ENCODE results near the gene TGIF2. TPM values are rescaled to one million over a fixed set of nuclear protein-coding genes. Genes with fewer than 3 reads are reported as not detected.

The TGIF2 gene
- total and polyA plus RNA-seq, 7 experiments from 2014 or later = 32.1 to 44.3 (median 37.7) TPM

- no peak overlapping the region for H3K4me3 ChIP-seq (ENCODE audit: low read length)
- intact Hi-C loops (cut with micrococcal nuclease) = no loop called here
- Mint-ChIP-seq H3K27ac (no peak overlapping the region), H3K27me3 (peaks cover 0 to 9% (median 0%) of the 10 kb centered on the region in 5 donors), H3K4me1 (peaks cover 0 to 3% (median 0%) of the 10 kb centered on the region in 7 donors), H3K9me3 (no peaks in the 10 kb centered on the region), H3K36me3 (no peaks in the 10 kb centered on the region), H3K4me3 (peak overlapping the region in 1 of 10 donors; percentile 25)
- ChIA-PET POLR2A (no interaction called here), CTCF (no interaction called here)
- H3K4me1 ChIP-seq (ENCODE audit: control insufficient read depth in 2 of 2, insufficient read depth in 2 of 2, low read length in 2 of 2) = no peaks in the 10 kb centered on the region
- no peaks in the 10 kb centered on the region for H3K9me3 ChIP-seq (ENCODE audit: control insufficient read depth in 2 of 3, low read length in 3 of 3)
- H3K27me3 ChIP-seq (ENCODE audit: control insufficient read depth in 2 of 2, insufficient read depth in 2 of 2, low read length in 2 of 2) = no peaks in the 10 kb centered on the region
- H3K36me3 ChIP-seq (ENCODE audit: control insufficient read depth in 2 of 3, insufficient read depth in 3 of 3, low read length in 3 of 3) = no peaks in the 10 kb centered on the region
- ATAC-seq (peak; percentile 23), DNase-seq (no peak)
- H3K27ac ChIP-seq (ENCODE audit: low read depth, low read length) = no peak overlapping the region
Measured at GRCh38 chr20:36541768-36542488, 31.5 kb upstream of the TGIF2 start.

GRCh38 chr20:36542516-36543183 lies 30.7 kb upstream of the TGIF2 start:
- CTCF ChIA-PET = no interaction called here
- Mint-ChIP-seq H3K36me3 (no peaks in the 10 kb centered on the region), H3K4me3 (no peak overlapping the region), H3K27ac (no peak overlapping the region), H3K4me1 (peaks cover 0 to 3% (median 0%) of the 10 kb centered on the region in 7 donors), H3K27me3 (peaks cover 0 to 6% (median 0%) of the 10 kb centered on the region in 5 donors), H3K9me3 (no peaks in the 10 kb centered on the region)
- intact Hi-C loops (cut with micrococcal nuclease) = no loop called here
- ATAC-seq (no peak), DNase-seq (no peak)
- no peak overlapping the region for H3K4me3 ChIP-seq (ENCODE audit: low read length)
- H3K27me3 ChIP-seq (ENCODE audit: control insufficient read depth in 2 of 2, insufficient read depth in 2 of 2, low read length in 2 of 2) = no peaks in the 10 kb centered on the region
- no peak overlapping the region for H3K27ac ChIP-seq (ENCODE audit: low read depth, low read length)
- no peaks in the 10 kb centered on the region for H3K36me3 ChIP-seq (ENCODE audit: control insufficient read depth in 2 of 3, insufficient read depth in 3 of 3, low read length in 3 of 3)
- H3K4me1 ChIP-seq (ENCODE audit: control insufficient read depth in 2 of 2, insufficient read depth in 2 of 2, low read length in 2 of 2) = no peaks in the 10 kb centered on the region
- H3K9me3 ChIP-seq (ENCODE audit: control insufficient read depth in 2 of 3, low read length in 3 of 3) = no peaks in the 10 kb centered on the region
- POLR2A ChIA-PET = no interaction called here

- ChIA-PET POLR2A (no interaction called here), CTCF (interaction anchor here (0.6 kb wide), 1 partner anchor 632 kb away, joined by 6 read pairs; no protein-coding TSS in a partner anchor)
- Histone ChIP-seq H3K27me3 (ENCODE audit: control insufficient read depth in 2 of 2, insufficient read depth in 2 of 2, low read length in 2 of 2) (no peaks in the 10 kb centered on the region), H3K9me3 (ENCODE audit: control insufficient read depth in 2 of 3, low read length in 3 of 3) (no peaks in the 10 kb centered on the region), H3K4me1 (ENCODE audit: control insufficient read depth in 2 of 2, insufficient read depth in 2 of 2, low read length in 2 of 2) (no peaks in the 10 kb centered on the region), H3K27ac (ENCODE audit: low read depth, low read length) (no peak overlapping the region), H3K4me3 (ENCODE audit: low read length) (no peak overlapping the region), H3K36me3 (ENCODE audit: control insufficient read depth in 2 of 3, insufficient read depth in 3 of 3, low read length in 3 of 3) (no peaks in the 10 kb centered on the region)
- H3K4me1 Mint-ChIP-seq = peaks cover 0 to 3% (median 0%) of the 10 kb centered on the region in 7 donors
- peaks cover 0 to 6% (median 0%) of the 10 kb centered on the region in 5 donors for H3K27me3 Mint-ChIP-seq
- DNase-seq (no peak), ATAC-seq (no peak)
- peak overlapping the region in 2 of 9 donors; percentile 13 to 57 for H3K27ac Mint-ChIP-seq
- intact Hi-C loops (cut with micrococcal nuclease) = no loop called here
- no peaks in the 10 kb centered on the region for H3K36me3 Mint-ChIP-seq
- H3K9me3 Mint-ChIP-seq = no peaks in the 10 kb centered on the region
- no peak overlapping the region for H3K4me3 Mint-ChIP-seq
Measured at GRCh38 chr20:36543184-36544133, 29.9 kb upstream of the TGIF2 start.

- no peak overlapping the region for H3K4me3 ChIP-seq (ENCODE audit: low read length)
- no peaks in the 10 kb centered on the region for H3K4me1 ChIP-seq (ENCODE audit: control insufficient read depth in 2 of 2, insufficient read depth in 2 of 2, low read length in 2 of 2)
- peaks cover 0 to 3% (median 0%) of the 10 kb centered on the region in 7 donors for H3K4me1 Mint-ChIP-seq
- no peak overlapping the region for H3K27ac ChIP-seq (ENCODE audit: low read depth, low read length)
- no peaks in the 10 kb centered on the region for H3K36me3 Mint-ChIP-seq
- intact Hi-C loops (cut with micrococcal nuclease) = no loop called here
- H3K27ac Mint-ChIP-seq = no peak overlapping the region
- POLR2A ChIA-PET = no interaction called here
- no peak for ATAC-seq
- no peaks in the 10 kb centered on the region for H3K36me3 ChIP-seq (ENCODE audit: control insufficient read depth in 2 of 3, insufficient read depth in 3 of 3, low read length in 3 of 3)
- DNase-seq = no peak
- no peaks in the 10 kb centered on the region for H3K9me3 ChIP-seq (ENCODE audit: control insufficient read depth in 2 of 3, low read length in 3 of 3)
- H3K9me3 Mint-ChIP-seq = no peaks in the 10 kb centered on the region
- H3K27me3 Mint-ChIP-seq = peaks cover 0 to 6% (median 0%) of the 10 kb centered on the region in 5 donors
- no peak overlapping the region for H3K4me3 Mint-ChIP-seq
- CTCF ChIA-PET = no interaction called here
- no peaks in the 10 kb centered on the region for H3K27me3 ChIP-seq (ENCODE audit: control insufficient read depth in 2 of 2, insufficient read depth in 2 of 2, low read length in 2 of 2)
Measured at GRCh38 chr20:36544134-36545018, 29.0 kb upstream of the TGIF2 start.

GRCh38 chr20:36546111-36546736 lies 27.2 kb upstream of the TGIF2 start:
- no peaks in the 10 kb centered on the region for H3K36me3 ChIP-seq (ENCODE audit: control insufficient read depth in 2 of 3, insufficient read depth in 3 of 3, low read length in 3 of 3)
- H3K27ac Mint-ChIP-seq = peak overlapping the region in 2 of 9 donors; percentile 25 to 67
- H3K9me3 Mint-ChIP-seq = no peaks in the 10 kb centered on the region
- intact Hi-C loops (cut with micrococcal nuclease) = no loop called here
- H3K27me3 ChIP-seq (ENCODE audit: control insufficient read depth in 2 of 2, insufficient read depth in 2 of 2, low read length in 2 of 2) = no peaks in the 10 kb centered on the region
- ChIA-PET POLR2A (no interaction called here), CTCF (no interaction called here)
- DNase-seq (no peak), ATAC-seq (no peak)
- no peak overlapping the region for H3K4me3 Mint-ChIP-seq
- no peaks in the 10 kb centered on the region for H3K36me3 Mint-ChIP-seq
- H3K4me1 ChIP-seq (ENCODE audit: control insufficient read depth in 2 of 2, insufficient read depth in 2 of 2, low read length in 2 of 2) = no peaks in the 10 kb centered on the region
- H3K27ac ChIP-seq (ENCODE audit: low read depth, low read length) = no peak overlapping the region
- H3K4me1 Mint-ChIP-seq = no peaks in the 10 kb centered on the region
- no peaks in the 10 kb centered on the region for H3K27me3 Mint-ChIP-seq
- H3K9me3 ChIP-seq (ENCODE audit: control insufficient read depth in 2 of 3, low read length in 3 of 3) = no peaks in the 10 kb centered on the region
- H3K4me3 ChIP-seq (ENCODE audit: low read length) = no peak overlapping the region

Measured in naive thymus-derived CD4-positive, alpha-beta T cell (primary cell).